22Rv1 (cell line): ENCODE data around the gene FBXO42.

Experiments used
- H3K27ac ChIP-seq: fragments of 450-650 bp; 2 replicates; pipeline ENCODE4 v1.5.1; 2017
- ZFX ChIP-seq: fragments of 450-650 bp; IDR thresholded peaks from 2 replicates; pipeline ENCODE4 v1.6.1; 2017; ENCODE audit warnings: antibody characterized with exemption, borderline replicate concordance
- TF ChIP-seq, protein P1 (sequence below): fragments of 450-650 bp; IDR thresholded peaks from 2 replicates; pipeline ENCODE4 v1.5.1; 2017; ENCODE audit warnings: mild to moderate bottlenecking

Gene FBXO42

DNA sequence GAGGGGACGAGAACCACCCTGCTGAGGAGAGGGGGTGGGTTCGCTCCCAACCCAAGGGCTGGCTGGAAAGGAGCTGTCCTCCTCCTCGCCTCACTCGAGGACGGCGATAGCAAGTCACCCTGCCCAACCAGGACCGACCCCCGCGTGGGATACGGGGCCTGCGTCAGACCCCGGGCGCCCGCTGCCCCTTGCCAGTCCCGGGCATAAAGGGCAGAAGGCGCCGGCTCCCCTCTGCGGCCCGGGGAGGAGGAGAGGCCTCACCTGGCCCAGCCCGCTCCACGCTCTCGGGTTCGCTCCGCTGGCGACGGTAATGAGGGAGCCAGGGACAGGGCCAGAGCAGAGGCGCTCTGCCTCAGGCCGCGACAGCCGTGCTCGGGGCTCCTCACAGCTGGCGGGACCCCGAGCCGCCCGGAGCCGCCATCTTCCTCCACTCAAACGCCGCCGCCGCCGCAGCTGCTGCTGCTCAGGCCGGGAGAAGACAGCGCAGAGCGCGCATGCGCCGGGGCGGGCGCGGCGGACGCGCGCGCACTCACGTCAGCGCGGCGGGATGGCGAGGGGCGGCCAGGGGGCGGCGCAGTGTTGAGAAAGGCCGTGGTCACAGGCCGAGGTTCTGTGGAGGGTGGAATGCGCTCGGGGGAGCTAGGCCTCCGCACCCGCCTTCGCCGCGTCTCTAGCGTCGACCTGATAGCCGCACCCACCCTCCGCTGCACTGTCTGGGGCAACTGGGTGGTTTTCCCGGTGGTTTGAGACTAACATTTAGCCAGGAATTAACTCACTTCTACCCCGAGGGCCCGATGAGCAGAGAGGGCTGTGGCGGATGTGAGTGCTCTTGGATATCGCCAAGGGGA, at the start of gene FBXO42:
Gene FBXO42, minus strand, starts transcription at position 487 of the 848 bp plus-strand sequence. CDS start 37,062 bp downstream, outside the sequence.
- H3K27ac ChIP-seq = peak within 1 kb of the TSS; percentile 75
- TF ChIP-seq, protein P1, sequence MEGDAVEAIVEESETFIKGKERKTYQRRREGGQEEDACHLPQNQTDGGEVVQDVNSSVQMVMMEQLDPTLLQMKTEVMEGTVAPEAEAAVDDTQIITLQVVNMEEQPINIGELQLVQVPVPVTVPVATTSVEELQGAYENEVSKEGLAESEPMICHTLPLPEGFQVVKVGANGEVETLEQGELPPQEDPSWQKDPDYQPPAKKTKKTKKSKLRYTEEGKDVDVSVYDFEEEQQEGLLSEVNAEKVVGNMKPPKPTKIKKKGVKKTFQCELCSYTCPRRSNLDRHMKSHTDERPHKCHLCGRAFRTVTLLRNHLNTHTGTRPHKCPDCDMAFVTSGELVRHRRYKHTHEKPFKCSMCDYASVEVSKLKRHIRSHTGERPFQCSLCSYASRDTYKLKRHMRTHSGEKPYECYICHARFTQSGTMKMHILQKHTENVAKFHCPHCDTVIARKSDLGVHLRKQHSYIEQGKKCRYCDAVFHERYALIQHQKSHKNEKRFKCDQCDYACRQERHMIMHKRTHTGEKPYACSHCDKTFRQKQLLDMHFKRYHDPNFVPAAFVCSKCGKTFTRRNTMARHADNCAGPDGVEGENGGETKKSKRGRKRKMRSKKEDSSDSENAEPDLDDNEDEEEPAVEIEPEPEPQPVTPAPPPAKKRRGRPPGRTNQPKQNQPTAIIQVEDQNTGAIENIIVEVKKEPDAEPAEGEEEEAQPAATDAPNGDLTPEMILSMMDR = peak; percentile 63
- no peak for TF ChIP-seq ZFX

DNA sequence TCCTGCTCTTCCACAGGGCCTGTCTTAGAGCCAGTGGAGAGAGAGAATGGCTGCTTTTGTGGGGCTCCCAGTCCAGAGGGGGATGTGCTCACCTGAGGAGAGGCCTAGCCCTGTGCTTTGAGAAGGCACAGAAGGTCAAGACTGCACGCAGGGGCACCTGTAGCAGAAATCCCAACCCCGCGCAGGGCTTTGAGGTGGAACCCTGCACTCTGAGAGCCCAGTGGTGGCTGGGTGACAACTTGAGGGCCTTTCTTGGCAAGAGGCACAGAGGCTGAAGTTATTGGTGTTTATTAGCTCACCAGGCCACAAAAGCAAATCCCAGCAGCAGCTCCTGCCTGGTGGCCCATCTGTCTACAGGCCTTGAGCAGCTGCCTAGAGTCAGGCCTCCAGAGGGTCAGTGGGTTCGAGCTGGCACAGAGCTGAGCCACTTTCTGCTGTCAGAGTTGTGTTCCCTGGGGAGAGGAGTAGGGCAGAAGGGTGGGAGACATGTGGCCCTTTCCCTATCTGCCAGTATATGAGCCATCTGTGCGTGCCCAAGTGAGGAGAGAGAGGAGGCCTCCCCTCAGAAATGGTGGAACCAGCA, 46.2 kb upstream of the FBXO42 start:
- no peak overlapping the region for H3K27ac ChIP-seq
- no peak for TF ChIP-seq ZFX
- TF ChIP-seq, protein P1 = no peak

DNA sequence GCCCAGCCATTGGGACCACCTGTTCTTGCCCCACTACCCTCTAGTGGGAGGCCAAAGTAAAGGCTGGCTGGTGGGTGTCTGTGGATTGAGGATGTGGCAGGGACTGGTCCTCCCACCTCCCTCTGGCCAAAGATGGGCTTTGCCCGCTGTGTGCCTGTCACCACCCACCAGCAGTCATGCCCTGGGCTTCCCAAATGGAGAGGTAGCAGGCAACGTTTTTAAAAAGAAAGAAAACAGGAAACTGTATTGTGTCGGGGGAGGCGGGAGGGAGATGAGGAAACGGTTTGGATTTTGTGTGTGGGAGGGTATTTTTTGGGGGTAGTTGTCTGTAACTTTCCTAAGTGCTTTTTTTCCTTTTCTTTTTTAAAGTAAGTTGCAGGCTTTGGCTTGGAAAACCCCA, 44.8 kb upstream of the FBXO42 start:
- no peak overlapping the region for H3K27ac ChIP-seq
- no peak for TF ChIP-seq ZFX

DNA sequence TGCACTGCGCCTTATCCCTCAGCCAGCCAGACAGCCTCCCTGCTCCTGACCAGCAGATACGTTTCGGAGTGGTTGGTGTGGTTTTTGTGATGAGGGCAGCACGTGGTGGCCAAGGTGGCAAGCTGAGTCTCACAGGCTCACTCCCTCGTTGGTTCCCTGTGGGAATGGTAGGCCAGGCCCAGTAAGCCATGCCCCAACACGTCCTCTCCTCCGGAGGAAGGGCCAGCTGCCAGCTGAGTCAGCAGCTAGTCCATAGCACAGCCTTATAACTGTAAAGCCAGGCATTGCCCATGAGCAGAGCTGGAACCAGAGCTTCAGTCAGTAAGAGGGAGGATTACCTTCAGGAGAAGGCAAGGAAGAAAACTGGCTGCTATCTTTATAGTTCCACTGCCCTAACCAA, 44.3 kb upstream of the FBXO42 start:
- H3K27ac ChIP-seq = no peak overlapping the region
- TF ChIP-seq, protein P1 = no peak
- no peak for TF ChIP-seq ZFX

DNA sequence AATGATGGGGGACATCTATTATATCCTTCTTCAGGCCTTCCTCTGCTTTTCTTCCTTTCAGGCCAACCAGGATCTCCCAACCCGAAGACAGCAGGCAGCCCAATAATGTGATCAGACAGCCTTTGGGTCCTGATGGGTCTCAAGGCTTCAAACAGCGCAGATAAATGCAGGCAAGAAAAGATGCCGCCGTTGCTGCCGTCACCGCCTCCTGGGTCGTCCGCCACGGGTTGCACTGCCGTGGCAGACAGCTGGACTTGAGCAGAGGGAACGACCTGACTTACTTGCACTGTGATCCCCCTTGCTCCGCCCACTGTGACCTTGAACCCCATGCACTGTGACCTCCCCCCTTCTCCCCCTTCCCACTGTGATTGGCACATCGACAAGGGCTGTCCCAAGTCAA, 42.7 kb upstream of the FBXO42 start:
- H3K27ac ChIP-seq = no peak overlapping the region
- TF ChIP-seq ZFX = no peak
- TF ChIP-seq, protein P1 = no peak

DNA sequence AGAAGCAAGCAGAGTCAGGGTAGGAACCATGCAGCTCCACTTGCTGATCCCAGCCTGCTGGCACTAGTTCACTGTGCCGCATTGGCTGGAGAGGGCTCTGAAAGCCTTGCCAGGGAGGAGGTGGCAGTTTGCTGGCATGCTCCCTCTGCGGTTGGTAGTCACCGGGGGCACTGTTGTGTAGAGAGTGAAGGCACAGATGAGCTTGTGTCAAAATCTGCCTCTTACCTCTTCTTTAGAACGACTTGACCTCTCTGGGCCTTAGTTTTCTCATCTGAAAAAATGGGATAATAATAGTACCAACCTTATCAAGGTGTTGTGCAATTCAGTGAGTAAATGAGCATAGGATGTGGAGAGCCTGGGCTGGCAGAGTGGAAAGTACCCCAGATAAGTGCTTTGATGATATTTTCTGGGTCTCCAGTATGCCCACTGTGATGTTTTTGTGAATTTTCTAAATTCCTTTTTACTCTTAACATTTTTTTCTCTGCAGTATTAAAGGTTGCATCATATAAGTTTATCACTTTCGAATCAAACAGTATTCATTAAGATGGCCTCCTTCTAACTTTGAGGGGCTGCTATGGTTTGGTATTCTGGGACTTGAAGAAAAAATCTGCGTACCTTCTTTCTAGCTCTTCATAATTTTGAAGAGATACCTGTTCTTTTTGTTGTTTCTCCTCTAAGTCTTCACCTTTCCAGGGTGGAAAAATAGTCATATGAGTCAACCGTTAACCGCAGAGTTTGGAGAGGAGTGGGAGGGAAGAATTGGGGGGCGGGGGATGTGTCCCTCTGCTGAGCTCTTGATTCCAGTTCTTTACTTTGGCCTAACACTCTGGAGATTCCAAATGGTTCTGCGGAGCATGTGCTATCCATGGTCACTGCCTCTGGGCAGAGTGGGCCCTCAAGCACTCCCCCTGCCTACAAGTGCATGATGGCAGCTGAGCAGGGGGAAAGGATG, 41.6 kb upstream of the FBXO42 start:
- H3K27ac ChIP-seq = no peak overlapping the region
- TF ChIP-seq, protein P1 = no peak
- no peak for TF ChIP-seq ZFX

DNA sequence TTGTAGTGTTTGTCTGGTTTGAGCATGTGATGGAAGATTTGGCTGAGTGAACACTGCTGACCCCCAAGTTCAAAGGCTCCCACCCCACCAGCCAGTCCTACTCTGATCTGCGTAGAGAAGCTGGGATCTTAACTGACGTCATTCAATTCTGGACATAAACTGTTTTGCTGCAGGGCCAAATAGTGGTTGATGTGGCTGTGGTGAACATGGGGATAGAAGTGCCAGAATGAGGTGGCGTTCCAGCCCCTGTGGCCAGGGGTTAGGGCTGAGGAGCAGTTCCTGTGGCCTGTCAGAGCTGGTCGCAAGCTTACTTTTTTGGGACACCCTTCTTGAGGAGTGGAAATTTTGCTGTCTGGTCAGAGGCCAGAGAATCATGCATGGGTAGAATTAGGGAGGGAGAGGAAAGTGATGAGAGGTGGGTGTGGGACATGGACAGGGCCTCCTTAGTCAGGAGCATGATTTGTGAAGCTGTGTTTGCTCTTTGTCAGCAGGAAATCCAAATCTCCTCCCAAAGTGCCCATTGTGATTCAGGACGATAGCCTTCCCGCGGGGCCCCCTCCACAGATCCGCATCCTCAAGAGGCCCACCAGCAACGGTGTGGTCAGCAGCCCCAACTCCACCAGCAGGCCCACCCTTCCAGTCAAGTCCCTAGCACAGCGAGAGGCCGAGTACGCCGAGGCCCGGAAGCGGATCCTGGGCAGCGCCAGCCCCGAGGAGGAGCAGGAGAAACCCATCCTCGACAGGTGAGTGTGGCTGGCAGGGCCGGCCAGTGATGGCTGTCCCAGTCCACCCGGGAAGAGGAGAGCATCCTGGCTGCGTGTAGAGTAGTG, 40.7 kb upstream of the FBXO42 start:
- H3K27ac ChIP-seq = no peak overlapping the region
- TF ChIP-seq, protein P1 = no peak
- TF ChIP-seq ZFX = no peak
